Upper lobe of left lung (tissue), 6 donors: ENCODE measurements around the gene TOR4A. TPM values are rescaled to one million over a fixed set of nuclear protein-coding genes. Genes with fewer than 3 reads are reported as not detected.

Experiments
- ATAC-seq, 2 donors: fragments of 200-7000 bp; cut with Tn5 transposase; one replicate each; pipeline ENCODE4 v1.9.1; 2022; ENCODE audit warnings: mild to moderate bottlenecking in 2 of 2, moderate library complexity in 2 of 2; ENCODE audit not compliant: low FRiP score in 2 of 2
- DNase-seq, 2 donors: peaks; one replicate each; pipeline ENCODE4 v3.0.0-alpha.2; 2019 to 2020
- H3K27ac ChIP-seq, 4 donors: fragments of 200-600 bp; sonication (generic); one replicate each; pipeline ENCODE4 v1.5.1; 2016 to 2019
- H3K27me3 ChIP-seq, 4 donors: fragments of 200-600 bp; sonication (generic); one replicate each; pipeline ENCODE4 v1.5.1; 2017 to 2019
- H3K36me3 ChIP-seq, 4 donors: fragments of 200-600 bp; sonication (generic); one replicate each; pipeline ENCODE4 v1.5.1; 2016 to 2019
- H3K4me1 ChIP-seq, 4 donors: fragments of 200-600 bp; sonication (generic); one replicate each; pipeline ENCODE4 v1.5.1; 2018 to 2019
- H3K4me3 ChIP-seq, 4 donors: fragments of 200-600 bp; sonication (generic); one replicate each; pipeline ENCODE4 v1.5.1; 2017 to 2019; ENCODE audit warnings: mild to moderate bottlenecking in 2 of 4, moderate library complexity in 1 of 4
- H3K9me3 ChIP-seq, 4 donors: fragments of 200-600 bp; sonication (generic); one replicate each; pipeline ENCODE4 v1.5.1; 2018 to 2019
- CTCF ChIP-seq, 6 experiments: fragments of 450-650 bp in 4 of 6; fragments of 200-600 bp in 2 of 6; sonication (generic) in 2 of 6; IDR thresholded peaks; one replicate each; pipeline ENCODE4 v1.5.1; 2016 to 2019; ENCODE audit warnings: antibody characterized with exemption in 6 of 6
- EP300 ChIP-seq, 4 donors: sonication (generic); formaldehyde crosslinking; IDR thresholded peaks; one replicate each; pipeline ENCODE4 v1.5.1; 2017; ENCODE audit warnings: antibody characterized with exemption in 4 of 4, control low read depth in 2 of 4
- POLR2A ChIP-seq, 4 donors: fragments of 450-650 bp; IDR thresholded peaks; one replicate each; pipeline ENCODE4 v1.5.1; 2016 to 2017; ENCODE audit warnings: antibody characterized with exemption in 4 of 4, mild to moderate bottlenecking in 2 of 4
- POLR2AphosphoS5 ChIP-seq, 2 donors: sonication (generic); formaldehyde crosslinking; IDR thresholded peaks; one replicate each; pipeline ENCODE4 v1.5.1; 2017; ENCODE audit warnings: antibody characterized with exemption in 2 of 2
- WGBS, 2 donors: methylation state at CpG; one replicate each; pipeline ENCODE4 v1.1.5; 2017 to 2018; 5-methylcytosine and 5-hydroxymethylcytosine counted together
- total RNA-seq, 6 donors: library from RNA; depleted of rRNA in 4 of 6; stranded (reverse); fragments of >200 nt in 4 of 6; gene quantifications; one replicate each; pipeline versions ENCODE4 v1.1.0 to v1.2.1, GENCODE V29; 2016 to 2021
- donor health status: DM: no; HTN: no; CAD: no; lungs with moderate emphysema.
- donor health status: DM: no; HTN: yes; CAD: no; lungs with severe emphysema.

Gene TOR4A
- total RNA-seq, 6 donors from 2014 or later = 31.5 to 62.6 (median 39.2) TPM

DNA sequence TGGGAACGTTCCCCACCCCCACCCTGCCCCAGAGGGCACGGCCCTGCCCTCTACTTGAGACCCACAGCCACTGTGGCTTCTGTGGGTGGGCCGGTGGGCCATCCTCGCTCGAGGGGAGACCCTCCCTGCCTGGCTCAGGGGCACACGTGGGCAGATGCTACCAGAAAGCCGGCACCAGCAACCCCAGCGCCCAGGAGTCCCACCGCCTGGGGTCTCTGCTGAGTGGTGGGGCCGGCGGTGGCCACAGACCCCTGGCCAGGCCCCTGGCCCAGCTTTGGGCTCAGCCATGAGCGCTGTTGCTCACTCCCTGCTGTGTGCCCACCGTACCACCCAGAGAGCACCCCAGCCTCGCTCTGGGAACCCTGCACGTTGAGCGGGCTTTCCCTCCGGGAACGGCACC lies 41.1 kb downstream of the TOR4A start:
- no peak for TF ChIP-seq POLR2AphosphoS5 (IDR thresholded peaks at IDR 0.05)
- no peak for TF ChIP-seq EP300 (IDR thresholded peaks at IDR 0.05)
- no peak for TF ChIP-seq POLR2A (IDR thresholded peaks at IDR 0.05)
- TF ChIP-seq CTCF (IDR thresholded peaks at IDR 0.05) = no peak
- ATAC-seq (no peak), DNase-seq (peak in 1 of 2 donors; percentile 49)
- Histone ChIP-seq H3K27me3 (peaks cover 0 to 14% (median 6%) of the 10 kb centered on the region in 4 donors), H3K4me1 (peaks cover 28 to 68% (median 38%) of the 10 kb centered on the region in 4 donors), H3K27ac (peak overlapping the region in 3 of 4 donors; percentile 17 to 80 (median 43)), H3K4me3 (no peak overlapping the region), H3K36me3 (no peaks in the 10 kb centered on the region), H3K9me3 (no peaks in the 10 kb centered on the region)
- 86% methylated on average over 6 to 16 of the region's 18 CpGs for WGBS, 2 donors

- WGBS, 2 donors = 78 to 84% methylated on average over 4 to 18 of the region's 26 CpGs
- ATAC-seq (peak in 1 of 2 donors; percentile 48), DNase-seq (peak in 1 of 2 donors; percentile 72)
- no peaks in the 10 kb centered on the region for H3K36me3 ChIP-seq
- peaks cover 0 to 14% (median 6%) of the 10 kb centered on the region in 4 donors for H3K27me3 ChIP-seq
- no peak overlapping the region for H3K4me3 ChIP-seq
- H3K9me3 ChIP-seq = no peaks in the 10 kb centered on the region
- H3K4me1 ChIP-seq = peaks cover 28 to 64% (median 38%) of the 10 kb centered on the region in 4 donors
- TF ChIP-seq POLR2A (IDR thresholded peaks at IDR 0.05) = no peak
- TF ChIP-seq CTCF (IDR thresholded peaks at IDR 0.05) = peak in 3 of 6 experiments; percentile 22 to 58 (median 42)
- no peak for TF ChIP-seq POLR2AphosphoS5 (IDR thresholded peaks at IDR 0.05)
- peak overlapping the region in 3 of 4 donors; percentile 17 to 80 (median 43) for H3K27ac ChIP-seq
Observed at GRCh38 chr9:137319011-137319738, 41.6 kb downstream of the TOR4A start.

DNA sequence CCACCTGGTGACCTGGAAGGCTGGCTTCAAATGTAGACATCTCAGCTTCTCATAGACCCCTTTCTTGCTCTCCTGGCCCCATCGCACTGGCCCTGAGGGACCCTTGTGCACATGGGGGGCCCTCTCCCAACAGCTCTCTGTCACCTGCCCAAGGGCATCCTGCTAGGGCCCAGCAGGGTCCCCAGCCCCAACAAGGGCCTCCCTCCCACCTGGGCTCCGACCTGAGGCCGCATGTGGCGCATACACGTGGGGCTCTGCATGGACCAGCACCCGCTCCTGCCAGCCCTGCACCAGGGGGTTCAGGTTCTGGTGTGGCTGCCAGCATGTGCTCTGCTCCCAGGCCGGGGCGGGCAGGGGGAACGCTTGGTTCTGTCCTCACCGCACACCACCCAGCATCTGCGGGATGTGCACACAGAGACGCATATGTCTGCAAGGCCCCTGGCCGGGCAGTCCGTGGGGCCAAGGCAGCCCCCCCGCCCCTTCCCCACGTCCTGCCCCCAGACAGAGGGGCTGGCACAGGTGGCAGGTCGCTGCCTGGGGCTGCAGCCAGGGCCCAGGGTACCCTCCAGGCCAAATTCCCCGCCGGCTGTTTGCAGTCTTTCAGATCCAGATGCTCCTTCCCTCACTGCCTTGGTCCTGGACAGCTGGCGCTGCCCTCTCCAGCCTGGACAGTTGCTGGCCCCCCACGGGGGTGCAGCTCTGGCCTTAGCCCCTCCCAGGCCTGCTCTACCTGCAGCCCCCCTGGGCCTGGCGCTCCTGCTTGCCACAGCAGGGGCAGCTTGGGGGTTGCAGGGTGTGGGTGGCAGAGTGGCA lies 42.4 kb downstream of the TOR4A start:
- 82 to 84% methylated on average over 4 to 18 of the region's 22 CpGs for WGBS, 2 donors
- TF ChIP-seq POLR2A (IDR thresholded peaks at IDR 0.05) (no peak), POLR2AphosphoS5 (IDR thresholded peaks at IDR 0.05) (no peak), CTCF (IDR thresholded peaks at IDR 0.05) (no peak), EP300 (IDR thresholded peaks at IDR 0.05) (no peak)
- Histone ChIP-seq H3K27ac (peak overlapping the region in 2 of 4 donors; percentile 63 to 69), H3K27me3 (peaks cover 0 to 14% (median 6%) of the 10 kb centered on the region in 4 donors), H3K36me3 (no peaks in the 10 kb centered on the region), H3K4me3 (no peak overlapping the region), H3K4me1 (peaks cover 28 to 57% (median 38%) of the 10 kb centered on the region in 4 donors), H3K9me3 (no peaks in the 10 kb centered on the region)
- DNase-seq (peak in 1 of 2 donors; percentile 82), ATAC-seq (no peak)

GRCh38 chr9:137320555-137321384 lies 43.2 kb downstream of the TOR4A start:
- Histone ChIP-seq H3K27me3 (peaks cover 0 to 13% (median 5%) of the 10 kb centered on the region in 4 donors), H3K4me3 (peak overlapping the region in 1 of 4 donors; percentile 9), H3K4me1 (peaks cover 22 to 48% (median 32%) of the 10 kb centered on the region in 4 donors), H3K27ac (peak overlapping the region in 3 of 4 donors; percentile 39 to 69 (median 63)), H3K9me3 (no peaks in the 10 kb centered on the region), H3K36me3 (no peaks in the 10 kb centered on the region)
- DNase-seq (peak in 1 of 2 donors; percentile 80), ATAC-seq (peak in 1 of 2 donors; percentile 15)
- TF ChIP-seq EP300 (IDR thresholded peaks at IDR 0.05) (no peak), POLR2A (IDR thresholded peaks at IDR 0.05) (no peak), CTCF (IDR thresholded peaks at IDR 0.05) (no peak), POLR2AphosphoS5 (IDR thresholded peaks at IDR 0.05) (no peak)
- 13 to 38% methylated on average over 3 to 21 of the region's 24 CpGs for WGBS, 2 donors
